HG03520 (cell line): ENCODE measurements around the gene PIK3C2G.

Experiments used
- ATAC-seq: cut with Tn5 transposase; IDR thresholded peaks from one replicate; pipeline ENCODE4 v1.9.1; 2021; ENCODE audit warnings: mild to moderate bottlenecking, moderate library complexity; ENCODE audit not compliant: unreplicated experiment

The PIK3C2G gene

GRCh38 chr12:18402872-18403611 is 141.7 kb downstream of the PIK3C2G start:
- no peak for ATAC-seq

- ATAC-seq = no peak
Measured at GRCh38 chr12:18411453-18411852, 150.1 kb downstream of the PIK3C2G start.

DNA sequence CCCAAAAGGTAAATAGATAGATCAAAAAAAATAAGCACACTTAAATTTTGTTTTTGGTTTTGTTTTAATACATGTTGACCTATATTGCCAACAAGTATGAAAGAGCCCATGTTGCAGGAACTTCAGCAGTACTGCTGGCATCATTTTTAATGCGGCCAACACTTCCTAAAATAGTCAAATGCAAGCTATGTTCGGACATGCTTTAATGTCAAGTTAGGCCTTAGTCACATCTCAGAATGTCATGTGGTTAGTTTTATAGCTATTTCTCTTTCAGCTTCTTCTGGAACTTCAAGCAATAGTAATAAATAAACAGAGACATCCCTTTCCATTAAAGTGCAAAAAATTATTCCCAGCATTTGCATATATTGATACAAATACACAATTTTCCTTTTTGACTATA is 153.4 kb downstream of the PIK3C2G start:
- no peak for ATAC-seq

GRCh38 chr12:18415227-18415626 is 153.9 kb downstream of the PIK3C2G start:
- no peak for ATAC-seq

- ATAC-seq = no peak
Measured at GRCh38 chr12:18416412-18416811, 155.1 kb downstream of the PIK3C2G start.

- no peak for ATAC-seq
Measured at GRCh38 chr12:18419311-18419710, 158.0 kb downstream of the PIK3C2G start.

DNA sequence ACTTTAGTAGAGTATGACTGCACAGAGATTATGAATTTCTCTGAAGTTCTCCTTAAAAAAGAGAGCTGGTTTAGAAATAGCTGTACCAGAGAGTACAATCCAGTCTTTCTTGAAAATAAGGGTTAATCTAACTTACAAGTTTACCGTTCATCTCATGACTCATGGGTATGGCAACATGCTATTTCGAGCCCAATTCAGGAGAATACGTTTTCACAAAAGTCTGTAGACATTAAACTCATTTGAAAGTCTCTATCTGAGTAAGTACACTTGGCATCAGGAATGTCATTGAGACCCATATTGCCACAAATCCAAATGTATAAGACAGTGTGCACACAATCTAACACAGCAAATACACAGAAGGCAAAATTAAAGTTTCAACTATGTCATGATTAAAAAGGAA is 160.5 kb downstream of the PIK3C2G start:
- ATAC-seq = no peak

GRCh38 chr12:18422871-18423270 is 161.6 kb downstream of the PIK3C2G start:
- ATAC-seq = no peak

- no peak for ATAC-seq
Measured at GRCh38 chr12:18424857-18425256, 163.5 kb downstream of the PIK3C2G start.

GRCh38 chr12:18427520-18427919 is 166.2 kb downstream of the PIK3C2G start:
- ATAC-seq = no peak

GRCh38 chr12:18428416-18428815 is 167.1 kb downstream of the PIK3C2G start:
- ATAC-seq = no peak

GRCh38 chr12:18429366-18429765 is 168.0 kb downstream of the PIK3C2G start:
- ATAC-seq = no peak

DNA sequence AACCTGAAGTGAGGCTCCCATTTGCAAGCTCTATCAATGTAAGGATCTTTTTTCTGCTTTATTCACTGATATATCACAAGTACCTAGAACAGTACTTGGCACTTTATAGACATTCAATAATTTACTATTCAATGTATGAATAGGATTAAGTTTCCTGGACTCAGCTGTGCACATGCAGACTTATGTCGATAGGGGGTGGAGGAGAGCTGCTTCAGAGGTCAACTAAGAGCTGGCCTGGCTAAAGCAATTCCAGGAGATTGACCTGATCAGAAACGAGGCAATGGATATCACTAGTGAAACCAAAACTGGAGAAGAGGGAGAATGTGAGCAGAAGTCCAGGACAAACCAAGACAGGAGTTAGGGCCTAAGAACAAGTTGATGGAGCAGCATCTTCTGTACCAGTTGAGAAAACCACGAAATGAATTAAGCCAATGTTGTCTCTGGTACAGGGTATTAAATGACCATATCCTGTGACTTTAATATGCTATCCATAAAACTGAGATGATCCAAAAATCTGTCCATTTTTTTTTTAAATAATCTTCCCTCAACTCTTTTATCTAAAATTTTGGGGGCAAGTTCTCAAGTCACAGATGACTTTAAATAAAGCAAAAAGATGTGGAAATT is 169.2 kb downstream of the PIK3C2G start:
- no peak for ATAC-seq

DNA sequence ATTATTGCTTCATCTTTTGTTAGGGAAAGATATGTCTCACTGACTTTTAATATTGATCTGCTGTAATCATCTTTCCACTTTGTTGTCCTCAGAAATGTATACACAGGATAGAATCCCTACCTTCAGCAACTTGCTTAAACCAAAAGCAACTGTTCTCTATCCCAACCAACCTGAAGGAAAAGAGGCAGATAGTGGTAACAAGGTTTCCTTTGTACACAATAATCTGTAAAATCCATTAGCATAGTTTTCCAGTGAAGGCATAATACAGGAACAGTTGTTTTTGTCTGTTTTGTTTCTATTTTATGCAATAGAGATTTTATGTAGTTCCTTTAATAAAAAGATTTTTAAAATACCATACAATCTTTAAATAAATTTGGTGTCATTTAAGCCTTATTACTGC is 170.5 kb downstream of the PIK3C2G start:
- no peak for ATAC-seq

GRCh38 chr12:18432206-18432605 is 170.9 kb downstream of the PIK3C2G start:
- ATAC-seq = no peak

- ATAC-seq = no peak
Measured at GRCh38 chr12:18436170-18436569, 174.9 kb downstream of the PIK3C2G start.

DNA sequence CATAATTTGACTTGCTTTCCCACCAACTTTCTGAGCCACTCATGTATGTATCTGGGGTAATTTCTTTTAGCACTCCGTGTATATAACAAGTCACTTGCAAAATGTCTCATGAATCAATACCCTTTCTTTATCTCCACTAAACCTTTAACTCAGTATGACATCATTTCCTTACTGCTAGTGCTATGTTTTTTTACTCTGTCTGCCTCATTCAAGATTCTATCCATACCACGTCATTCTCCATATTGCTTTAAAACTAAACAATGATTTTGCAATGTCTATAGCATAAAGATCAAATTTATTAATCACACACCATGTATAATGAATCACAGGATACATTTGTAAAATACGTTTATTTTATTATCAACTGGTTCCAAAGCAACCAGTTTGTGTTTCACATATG is 178.2 kb downstream of the PIK3C2G start:
- no peak for ATAC-seq

GRCh38 chr12:18443768-18444437 is 182.6 kb downstream of the PIK3C2G start:
- no peak for ATAC-seq

- ATAC-seq = no peak
Measured at GRCh38 chr12:18446061-18446644, 184.8 kb downstream of the PIK3C2G start.

DNA sequence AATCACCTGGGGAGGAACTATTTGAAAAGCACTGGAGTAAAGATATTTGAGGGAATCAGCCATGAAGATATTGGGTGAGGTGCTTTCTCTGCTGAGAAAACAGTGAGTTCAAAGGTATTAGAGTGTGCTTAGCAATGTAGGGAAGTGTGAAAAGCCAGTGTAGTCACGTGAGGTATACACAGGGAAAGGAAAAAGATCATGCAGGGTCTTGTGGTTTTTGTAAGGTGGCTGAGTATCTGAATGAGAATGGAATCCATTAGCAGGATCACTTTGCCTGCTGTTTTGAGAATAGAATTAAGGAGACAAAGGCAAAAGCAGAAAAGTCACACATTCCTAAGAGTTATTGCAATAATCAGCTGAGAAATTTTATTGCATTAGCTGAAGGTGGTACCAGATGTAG is 193.0 kb downstream of the PIK3C2G start:
- no peak for ATAC-seq

GRCh38 chr12:18456344-18456743 is 195.0 kb downstream of the PIK3C2G start:
- ATAC-seq = no peak

DNA sequence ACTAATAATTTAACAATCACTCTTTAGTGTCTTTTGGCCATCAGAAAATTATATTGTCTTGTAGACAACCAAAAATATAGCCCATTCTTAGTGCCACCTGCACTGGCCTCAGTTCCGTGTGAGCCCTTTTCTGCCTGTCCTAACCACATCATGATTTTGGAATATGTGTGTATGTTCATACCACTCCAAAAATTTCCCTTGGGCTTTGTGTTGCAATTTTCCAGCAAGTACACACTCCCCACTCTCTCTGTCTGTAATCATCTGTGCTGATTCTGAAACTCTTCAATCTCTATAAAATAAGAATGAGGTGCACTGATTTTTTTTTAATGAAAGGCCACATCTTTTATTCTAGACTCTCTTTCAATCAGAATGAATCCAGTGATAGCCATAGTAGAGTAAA is 196.0 kb downstream of the PIK3C2G start:
- no peak for ATAC-seq
